Measurements from ENCODE around the gene IFNA17.
"Not testable (repeated sequence)": the region's sequence is repeated elsewhere in the genome, so short reads cannot be mapped to it uniquely, and the experiment has no call there.

The IFNA17 gene

GRCh38 chr9:21210311-21210710 lies 17.7 kb downstream of the IFNA17 start:
- DNase-seq: no peak

GRCh38 chr9:21207043-21207442 lies 21.0 kb downstream of the IFNA17 start, which contains the start of gene IFNA10:
IFNA10 (minus strand) TSS chr9:21207143; CDS start chr9:21207097, 46 bp downstream.
- DNase-seq: not testable (repeated sequence)

GRCh38 chr9:21205204-21205603 lies 22.8 kb downstream of the IFNA17 start:
- no peak for DNase-seq

DNA sequence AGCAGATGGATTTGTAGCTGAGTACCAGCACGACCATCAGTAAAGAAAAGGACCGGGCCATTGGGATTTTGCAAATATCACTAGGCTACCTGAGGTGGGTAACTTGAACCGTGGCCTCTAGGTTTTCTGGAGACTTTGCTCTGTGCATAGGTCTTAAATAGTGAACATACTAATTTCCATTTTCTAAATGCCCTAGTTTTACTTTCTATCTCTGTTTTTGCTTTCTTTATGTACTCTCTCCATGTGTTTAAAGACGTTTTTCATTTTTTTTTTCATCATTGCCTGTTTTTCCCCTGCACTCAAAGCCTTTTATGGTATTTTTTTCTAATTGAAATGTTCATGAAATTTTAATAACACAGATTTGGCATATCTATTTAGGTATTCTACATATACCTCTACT lies 25.9 kb downstream of the IFNA17 start, which contains the start of gene IFNA7:
IFNA7 (minus strand) TSS at position 101 of the 400 bp plus-strand sequence; CDS start at position 61, 40 bp downstream.
- DNase-seq: not testable (repeated sequence)

DNA sequence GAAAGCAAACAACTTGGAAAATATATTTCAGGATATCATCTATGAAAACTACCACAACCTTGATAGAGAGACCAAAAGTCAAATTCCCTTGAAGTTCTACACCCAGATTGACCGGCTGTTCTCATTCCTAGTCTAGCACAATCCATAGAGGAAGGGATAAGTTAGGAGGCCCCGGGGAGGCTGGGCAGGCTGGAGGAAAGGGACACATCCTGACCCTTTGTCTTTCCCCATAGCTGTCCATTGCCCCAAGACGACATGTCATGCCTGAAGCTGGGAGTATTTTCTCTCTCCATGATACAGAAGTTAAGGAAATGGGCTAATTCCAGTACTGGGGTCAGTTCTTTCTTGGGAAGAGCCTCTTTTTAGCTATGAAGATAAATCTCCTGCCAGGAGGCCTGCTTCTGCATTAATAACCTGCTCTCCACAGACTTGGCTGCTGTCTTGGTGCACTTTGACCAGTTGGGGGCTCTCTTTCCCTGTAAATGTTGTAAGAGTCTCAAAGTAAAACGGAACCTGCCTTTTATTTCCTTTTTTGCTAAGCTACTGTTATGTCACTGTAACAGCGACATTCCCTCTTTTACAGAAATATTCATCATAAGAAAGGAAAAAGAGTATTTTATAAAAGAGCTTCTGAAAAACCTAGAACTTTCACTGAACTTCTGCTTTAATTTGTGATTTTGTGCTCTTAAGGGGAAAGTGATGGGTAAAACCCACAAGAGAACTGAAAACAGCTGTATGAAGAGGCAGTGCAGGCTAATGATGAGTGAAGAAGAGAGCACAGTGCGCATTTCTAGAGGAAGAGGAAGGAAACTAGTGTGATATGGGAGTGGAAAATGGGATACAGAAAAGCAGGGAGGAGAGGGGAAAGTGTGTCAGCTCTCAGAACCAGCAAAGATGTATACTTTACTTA lies 32.9 kb downstream of the IFNA17 start:
- DNase-seq: peak; percentile 51 to 65

GRCh38 chr9:21187487-21187886 lies 40.5 kb downstream of the IFNA17 start, which contains the start of gene IFNA4:
IFNA4 (minus strand) TSS chr9:21187587; CDS start chr9:21187531, 56 bp downstream.
- DNase-seq: not testable (repeated sequence)

GRCh38 chr9:21182810-21183736 lies 44.9 kb downstream of the IFNA17 start:
- DNase-seq: peak; percentile 47 to 69
